HCT116 (cell line): ENCODE data around the gene IL17C. TPM values are rescaled to one million over a fixed set of nuclear protein-coding genes. Genes with fewer than 3 reads are reported as not detected.

Experiments
- ATAC-seq: fragments of 200-7000 bp; cut with Tn5 transposase; 2 replicates; pipeline ENCODE4 v1.9.1; 2020; ENCODE audit warnings: mild to moderate bottlenecking, moderate library complexity
- BruUV-seq: library from RNA; stranded (reverse); fragments of 400-500 nt; replicated peaks from 2 replicates; lab custom pipeline; 2021; lab: Mats Ljungman, UMichigan
- CTCF ChIA-PET: fragments of 300-600 bp; sonication (Branson Sonifier 250); formaldehyde crosslinking; loops from one replicate; lab custom pipeline; 2021; ENCODE audit warnings: antibody characterized with exemption; lab: Charles Lee
- POLR2A ChIA-PET: fragments of 300-600, 350-600 bp; sonication (Branson Sonifier 250); formaldehyde crosslinking; loops from one replicate; lab custom pipeline; 2021; ENCODE audit warnings: antibody characterized with exemption; lab: Charles Lee
- RAD21 ChIA-PET, 2 experiments: fragments of 300-600 bp; sonication (Branson Sonifier 250); formaldehyde crosslinking; loops; one replicate each; lab custom pipeline; 2023; ENCODE audit warnings: low total read pairs in 2 of 2; ENCODE audit not compliant: uncharacterized antibody in 2 of 2, unreplicated experiment in 2 of 2, low non-redundant PET in 1 of 2; lab: Charles Lee
- DNase-seq: peaks from one replicate; pipeline ENCODE4 v3.0.0-alpha.2; 2010; ENCODE audit warnings: low read depth, low spot score
- H2AFZ ChIP-seq: fragments of 200-600 bp; shearing (Covaris generic), sonication (generic); 2 replicates; pipeline ENCODE4 v1.6.1; 2017; ENCODE audit warnings: low read depth, mixed run types, mixed read lengths, antibody characterized with exemption, low read length; ENCODE audit not compliant: poor library complexity, severe bottlenecking
- H3K27ac ChIP-seq: 2 replicates; pipeline ENCODE4 v1.5.1; 2012; ENCODE audit warnings: low read depth, low read length
- H3K27me3 ChIP-seq: fragments of 200-600 bp; sonication (generic); 2 replicates; pipeline ENCODE4 v1.6.1; 2016; ENCODE audit warnings: mixed run types, low read length, mixed read lengths; ENCODE audit not compliant: insufficient read depth
- H3K36me3 ChIP-seq, 2 experiments: fragments of 200-500 bp in 1 of 2; fragments of 200-600 bp in 1 of 2; sonication (Bioruptor generic) in 1 of 2; sonication (generic) in 1 of 2; 2 replicates each; pipeline versions ENCODE4 v1.5.1 to v1.6.1; 2014 to 2016; ENCODE audit warnings: low read length in 2 of 2, inconsistent platforms in 1 of 2, mixed read lengths in 1 of 2, mixed run types in 1 of 2; ENCODE audit not compliant: insufficient read depth in 2 of 2, control insufficient read depth in 1 of 2
- H3K4me1 ChIP-seq, 2 experiments: fragments of 200-600 bp in 1 of 2; sonication (generic) in 1 of 2; 2 replicates each; pipeline versions ENCODE4 v1.5.1 to v1.6.1; 2012 to 2017; ENCODE audit warnings: low read length in 2 of 2, inconsistent platforms in 1 of 2, mild to moderate bottlenecking in 1 of 2, mixed read lengths in 1 of 2, mixed run types in 1 of 2, moderate library complexity in 1 of 2; ENCODE audit not compliant: insufficient read depth in 2 of 2, control insufficient read depth in 1 of 2
- H3K4me2 ChIP-seq: fragments of 200-600 bp; sonication (generic); 2 replicates; pipeline ENCODE4 v1.6.1; 2017; ENCODE audit warnings: mixed run types, low read length, mixed read lengths
- H3K4me3 ChIP-seq, 2 experiments: fragments of 200-600 bp in 1 of 2; sonication (generic) in 1 of 2; replicated peaks in 1 of 2; 2 replicates each; pipeline ENCODE4 v1.5.1; 2011 to 2016; ENCODE audit warnings: low read length in 2 of 2, control low read depth in 1 of 2, low read depth in 1 of 2, mild to moderate bottlenecking in 1 of 2, mixed read lengths in 1 of 2, mixed run types in 1 of 2
- H3K79me2 ChIP-seq: fragments of 200-600 bp; sonication (generic); 2 replicates; pipeline ENCODE4 v1.6.1; 2017; ENCODE audit warnings: mild to moderate bottlenecking, mixed run types, low read length, moderate library complexity, mixed read lengths; ENCODE audit not compliant: insufficient read depth
- H3K9ac ChIP-seq: fragments of 200-600 bp; sonication (generic); 2 replicates; pipeline ENCODE4 v1.6.1; 2016; ENCODE audit warnings: low read length, mixed read lengths
- H3K9me2 ChIP-seq: fragments of 200-600 bp; sonication (generic), shearing (Covaris generic); 2 replicates; pipeline ENCODE4 v1.6.1; 2017; ENCODE audit warnings: mixed run types, mild to moderate bottlenecking, moderate library complexity; ENCODE audit not compliant: insufficient read depth
- H3K9me3 ChIP-seq, 2 experiments: fragments of 200-500 bp in 1 of 2; fragments of 200-600 bp in 1 of 2; sonication (Bioruptor generic) in 1 of 2; sonication (generic) in 1 of 2; 2 replicates each; pipeline ENCODE4 v1.6.1; 2014 to 2017; ENCODE audit warnings: low read length in 2 of 2, mixed read lengths in 2 of 2, inconsistent platforms in 1 of 2, low read depth in 1 of 2, mild to moderate bottlenecking in 1 of 2, mixed run types in 1 of 2, moderate library complexity in 1 of 2; ENCODE audit not compliant: control insufficient read depth in 1 of 2, insufficient read depth in 1 of 2
- H4K20me1 ChIP-seq: fragments of 200-600 bp; sonication (generic), shearing (Covaris generic); 2 replicates; pipeline ENCODE4 v1.6.1; 2017; ENCODE audit warnings: mixed run types, mild to moderate bottlenecking, moderate library complexity; ENCODE audit not compliant: insufficient read depth
- EZH2 ChIP-seq: fragments of 200-600 bp; sonication (generic); IDR thresholded peaks from 2 replicates; pipeline ENCODE4 v1.6.1; 2017; ENCODE audit warnings: antibody characterized with exemption, mixed run types
- EZH2phosphoT487 ChIP-seq: fragments of 200-600 bp; IDR thresholded peaks from 2 replicates; pipeline ENCODE4 v1.6.1; 2018; ENCODE audit warnings: antibody characterized with exemption, borderline replicate concordance
- POLR2A ChIP-seq: IDR thresholded peaks from 2 replicates; pipeline ENCODE4 v1.7.0; 2011; ENCODE audit warnings: borderline replicate concordance; ENCODE audit not compliant: insufficient read depth, insufficient read length; ENCODE audit errors: extremely low read depth
- ZNF274 ChIP-seq: fragments of 200-500 bp; sonication (Bioruptor generic); IDR thresholded peaks from 2 replicates; pipeline ENCODE4 v1.6.1; 2014; ENCODE audit warnings: mild to moderate bottlenecking, low read depth, low read length, inconsistent platforms
- intact Hi-C: fragments of 100-400 bp; cut with micrococcal nuclease; formaldehyde crosslinking; loops from 2 replicates; pipeline ENCODE4 v1.10.0; 2022
- total RNA-seq: library from RNA; stranded (reverse); gene quantifications from one replicate; pipeline ENCODE4 v1.2.1, GENCODE V29; 2021; ENCODE audit not compliant: unreplicated experiment
- TF ChIP-seq, protein P1 (sequence below), 3 experiments: fragments of 200-600 bp in 1 of 3; sonication (generic) in 1 of 3; IDR thresholded peaks in 2 of 3; conservative IDR thresholded peaks in 1 of 3; 2 replicates each; pipeline ENCODE4 v1.5.1; 2012 to 2017; ENCODE audit warnings: low read depth in 2 of 3, low read length in 2 of 3, antibody characterized with exemption in 1 of 3, borderline replicate concordance in 1 of 3, control low read depth in 1 of 3, mild to moderate bottlenecking in 1 of 3, mixed read lengths in 1 of 3, mixed run types in 1 of 3, moderate library complexity in 1 of 3; ENCODE audit not compliant: insufficient read depth in 1 of 3
- TF ChIP-seq, protein P2 (sequence below): IDR thresholded peaks from 2 replicates; pipeline ENCODE4 v1.6.1; 2011; ENCODE audit warnings: mild to moderate bottlenecking, low read length, moderate library complexity; ENCODE audit not compliant: insufficient replicate concordance; ENCODE audit errors: extremely low read depth

Gene IL17C
- total RNA-seq, 1 experiment from 2014 or later, result not detected

DNA sequence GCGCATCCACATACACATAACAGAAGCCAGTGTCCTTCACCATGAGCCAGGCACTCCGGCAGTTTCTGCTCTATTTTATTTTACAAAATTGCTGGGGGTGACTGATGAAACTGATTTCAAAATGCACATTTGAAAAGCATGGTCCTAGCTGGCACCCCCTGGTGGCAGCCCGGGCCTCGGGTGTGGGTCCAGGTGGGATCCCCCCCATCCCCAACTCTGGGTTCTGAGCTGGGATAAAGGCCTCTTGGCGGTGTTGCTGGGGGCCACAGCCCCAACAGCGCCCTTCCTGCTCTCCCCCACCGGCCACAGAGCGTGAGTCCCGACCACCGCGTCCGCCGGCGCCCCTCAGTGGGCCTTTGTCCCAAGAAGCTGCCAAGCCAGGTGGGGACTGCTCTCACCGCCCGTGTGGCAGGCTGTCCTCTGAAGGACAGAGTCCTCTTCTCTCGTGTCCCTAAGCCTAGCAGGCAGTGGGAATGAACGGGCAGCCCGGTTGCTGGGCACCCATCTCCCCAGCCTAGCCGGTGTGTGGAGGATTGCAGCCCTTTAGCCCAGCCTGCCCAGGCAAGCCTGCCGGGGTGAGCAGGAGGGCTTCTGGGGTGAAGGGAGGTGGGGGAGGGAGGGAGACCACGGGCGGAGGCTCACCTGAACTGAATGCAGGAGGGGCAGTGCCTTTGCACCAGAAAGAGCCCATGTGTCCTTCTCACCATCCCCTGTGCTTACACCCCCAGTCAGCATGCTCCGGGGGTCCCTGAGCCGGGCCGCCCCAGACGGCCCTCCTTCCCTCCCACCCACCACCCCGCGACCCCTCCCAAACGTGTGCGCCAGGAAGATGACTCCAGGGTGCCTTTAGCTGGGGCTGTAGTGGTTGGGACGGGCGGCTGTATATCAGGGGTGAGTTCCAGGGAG lies 47.0 kb downstream of the IL17C start:
- Histone ChIP-seq H3K36me3 (no peaks in the 10 kb centered on the region), H3K4me3 (peak overlapping the region; percentile 68 to 83), H3K9me2 (no peaks in the 10 kb centered on the region), H3K4me2 (peak overlapping the region; percentile 100), H4K20me1 (no peaks in the 10 kb centered on the region), H3K4me1 (peaks cover 25 to 38% of the 10 kb centered on the region in 2 experiments)
- POLR2A ChIA-PET, result no interaction called here
- TF ChIP-seq EZH2, result no peak
- TF ChIP-seq POLR2A, result no peak
- TF ChIP-seq, protein P1, sequence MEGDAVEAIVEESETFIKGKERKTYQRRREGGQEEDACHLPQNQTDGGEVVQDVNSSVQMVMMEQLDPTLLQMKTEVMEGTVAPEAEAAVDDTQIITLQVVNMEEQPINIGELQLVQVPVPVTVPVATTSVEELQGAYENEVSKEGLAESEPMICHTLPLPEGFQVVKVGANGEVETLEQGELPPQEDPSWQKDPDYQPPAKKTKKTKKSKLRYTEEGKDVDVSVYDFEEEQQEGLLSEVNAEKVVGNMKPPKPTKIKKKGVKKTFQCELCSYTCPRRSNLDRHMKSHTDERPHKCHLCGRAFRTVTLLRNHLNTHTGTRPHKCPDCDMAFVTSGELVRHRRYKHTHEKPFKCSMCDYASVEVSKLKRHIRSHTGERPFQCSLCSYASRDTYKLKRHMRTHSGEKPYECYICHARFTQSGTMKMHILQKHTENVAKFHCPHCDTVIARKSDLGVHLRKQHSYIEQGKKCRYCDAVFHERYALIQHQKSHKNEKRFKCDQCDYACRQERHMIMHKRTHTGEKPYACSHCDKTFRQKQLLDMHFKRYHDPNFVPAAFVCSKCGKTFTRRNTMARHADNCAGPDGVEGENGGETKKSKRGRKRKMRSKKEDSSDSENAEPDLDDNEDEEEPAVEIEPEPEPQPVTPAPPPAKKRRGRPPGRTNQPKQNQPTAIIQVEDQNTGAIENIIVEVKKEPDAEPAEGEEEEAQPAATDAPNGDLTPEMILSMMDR (IDR thresholded peaks at IDR 0.05 in 2 of 3, conservative IDR thresholded peaks at IDR 0.05 in 1 of 3; ENCODE audit: borderline replicate concordance in 1 of 3, insufficient read depth in 1 of 3, low read depth in 2 of 3, low read length in 2 of 3), result peak in 2 of 3 experiments; percentile 82 to 85; a peak in 5 of 6 replicates
- TF ChIP-seq, all 23 proteins: peak for 1
- Histone ChIP-seq H3K79me2 (no peaks in the 10 kb centered on the region), H3K9ac (peak overlapping the region; percentile 62), H2AFZ (peak overlapping the region; percentile 96), H3K27ac (peak overlapping the region; percentile 25; the same call in 1 of the 2 replicates), H3K9me3 (no peaks in the 10 kb centered on the region), H3K27me3 (no peaks in the 10 kb centered on the region)
- intact Hi-C loops, result no loop called here
- DNase-seq (no peak), ATAC-seq (peak; percentile 19)
- no TSS peak for BruUV-seq
- RAD21 ChIA-PET, result no interaction called here
- CTCF ChIA-PET, result interaction anchor here (0.6 to 1.5 kb wide), 4 partner anchors 13 to 482 kb away, joined by 3 to 10 read pairs (median 4); no protein-coding TSS in a partner anchor

DNA sequence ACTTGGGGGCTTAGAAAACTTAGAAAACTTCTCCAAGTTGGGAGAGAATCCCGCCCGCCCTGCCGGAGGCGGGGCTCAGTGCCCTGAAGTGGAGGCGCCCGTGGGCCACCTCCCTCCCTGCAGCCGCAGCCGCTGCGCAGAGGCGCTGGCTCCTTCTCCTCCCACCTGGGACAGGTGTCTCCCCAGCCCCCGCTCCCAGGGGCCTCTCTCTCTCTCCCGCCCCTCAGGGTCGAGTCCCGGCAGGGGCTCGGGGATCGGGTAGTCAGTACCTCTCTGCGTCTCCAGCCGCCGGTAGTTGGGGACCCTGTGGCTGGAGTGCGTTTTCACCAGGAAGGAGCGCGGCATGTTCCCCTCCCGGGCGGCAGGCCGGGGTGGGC lies 47.7 kb downstream of the IL17C start:
- Histone ChIP-seq H4K20me1 (no peaks in the 10 kb centered on the region), H3K9ac (peak overlapping the region; percentile 62), H3K79me2 (no peaks in the 10 kb centered on the region), H2AFZ (peak overlapping the region; percentile 96), H3K27me3 (no peaks in the 10 kb centered on the region), H3K9me2 (no peaks in the 10 kb centered on the region), H3K9me3 (no peaks in the 10 kb centered on the region), H3K4me1 (peaks cover 25 to 38% of the 10 kb centered on the region in 2 experiments), H3K4me3 (peak overlapping the region; percentile 68 to 83), H3K36me3 (no peaks in the 10 kb centered on the region), H3K4me2 (peak overlapping the region; percentile 100), H3K27ac (peak overlapping the region; percentile 21; the same call in 1 of the 2 replicates)
- POLR2A ChIA-PET, result no interaction called here
- no peak for TF ChIP-seq ZNF274
- TF ChIP-seq EZH2phosphoT487, result no peak
- TF ChIP-seq, protein P2, sequence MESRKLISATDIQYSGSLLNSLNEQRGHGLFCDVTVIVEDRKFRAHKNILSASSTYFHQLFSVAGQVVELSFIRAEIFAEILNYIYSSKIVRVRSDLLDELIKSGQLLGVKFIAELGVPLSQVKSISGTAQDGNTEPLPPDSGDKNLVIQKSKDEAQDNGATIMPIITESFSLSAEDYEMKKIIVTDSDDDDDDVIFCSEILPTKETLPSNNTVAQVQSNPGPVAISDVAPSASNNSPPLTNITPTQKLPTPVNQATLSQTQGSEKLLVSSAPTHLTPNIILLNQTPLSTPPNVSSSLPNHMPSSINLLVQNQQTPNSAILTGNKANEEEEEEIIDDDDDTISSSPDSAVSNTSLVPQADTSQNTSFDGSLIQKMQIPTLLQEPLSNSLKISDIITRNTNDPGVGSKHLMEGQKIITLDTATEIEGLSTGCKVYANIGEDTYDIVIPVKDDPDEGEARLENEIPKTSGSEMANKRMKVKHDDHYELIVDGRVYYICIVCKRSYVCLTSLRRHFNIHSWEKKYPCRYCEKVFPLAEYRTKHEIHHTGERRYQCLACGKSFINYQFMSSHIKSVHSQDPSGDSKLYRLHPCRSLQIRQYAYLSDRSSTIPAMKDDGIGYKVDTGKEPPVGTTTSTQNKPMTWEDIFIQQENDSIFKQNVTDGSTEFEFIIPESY, result no peak
- intact Hi-C loops, result no loop called here
- peak; percentile 67 for ATAC-seq
- no peak for DNase-seq
- RAD21 ChIA-PET, result no interaction called here
- BruUV-seq, result no TSS peak
- CTCF ChIA-PET, result no interaction called here
